RWPE2 (cell line): Measurements from ENCODE around the gene CDH4.
A peak's percentile ranks its signal among the peaks of the same experiment; 100 is the strongest.
"Not testable (repeated sequence)": the region's sequence is repeated elsewhere in the genome, so short reads cannot be mapped to it uniquely, and the experiment has no call there.

Source experiments
- ATAC-seq: fragments of 200-7000 bp; cut with Tn5 transposase; 3 replicates; pipeline ENCODE4 v1.9.1; 2021; ENCODE audit warnings: low read depth
- DNase-seq: peaks from one replicate; pipeline ENCODE4 v3.0.0-alpha.2; 2020; ENCODE audit warnings: low spot score
- H3K27ac ChIP-seq: fragments of 450-650 bp; 2 replicates; pipeline ENCODE4 v1.5.1; 2017; ENCODE audit warnings: mild to moderate bottlenecking; ENCODE audit not compliant: poor library complexity, severe bottlenecking
- H3K27me3 ChIP-seq: fragments of 250-450 bp; sonication (Bioruptor Pico); 2 replicates; pipeline ENCODE4 v1.5.1; 2021; ENCODE audit warnings: mild to moderate bottlenecking, moderate library complexity; ENCODE audit not compliant: insufficient read depth, poor library complexity, severe bottlenecking
- H3K36me3 ChIP-seq: fragments of 250-450 bp; sonication (Bioruptor Pico); 2 replicates; pipeline ENCODE4 v1.5.1; 2020; ENCODE audit warnings: low read depth, mild to moderate bottlenecking, moderate library complexity
- H3K4me1 ChIP-seq: fragments of 250-450 bp; sonication (Bioruptor Pico); 2 replicates; pipeline ENCODE4 v1.5.1; 2021; ENCODE audit warnings: mild to moderate bottlenecking, moderate library complexity; ENCODE audit not compliant: insufficient read depth, poor library complexity, severe bottlenecking
- H3K4me3 ChIP-seq: fragments of 250-450 bp; sonication (Bioruptor Pico); 2 replicates; pipeline ENCODE4 v1.5.1; 2021; ENCODE audit warnings: mild to moderate bottlenecking, moderate library complexity; ENCODE audit not compliant: severe bottlenecking
- H3K9me3 ChIP-seq: fragments of 250-450 bp; sonication (Bioruptor Pico); 2 replicates; pipeline ENCODE4 v1.5.1; 2021; ENCODE audit warnings: mild to moderate bottlenecking, moderate library complexity; ENCODE audit not compliant: severe bottlenecking
- TF ChIP-seq, protein P1 (sequence below): fragments of 450-650 bp; IDR thresholded peaks from one replicate; pipeline ENCODE4 v1.5.1; 2017; ENCODE audit warnings: mild to moderate bottlenecking, moderate library complexity; ENCODE audit not compliant: poor library complexity, severe bottlenecking

The CDH4 gene

DNA sequence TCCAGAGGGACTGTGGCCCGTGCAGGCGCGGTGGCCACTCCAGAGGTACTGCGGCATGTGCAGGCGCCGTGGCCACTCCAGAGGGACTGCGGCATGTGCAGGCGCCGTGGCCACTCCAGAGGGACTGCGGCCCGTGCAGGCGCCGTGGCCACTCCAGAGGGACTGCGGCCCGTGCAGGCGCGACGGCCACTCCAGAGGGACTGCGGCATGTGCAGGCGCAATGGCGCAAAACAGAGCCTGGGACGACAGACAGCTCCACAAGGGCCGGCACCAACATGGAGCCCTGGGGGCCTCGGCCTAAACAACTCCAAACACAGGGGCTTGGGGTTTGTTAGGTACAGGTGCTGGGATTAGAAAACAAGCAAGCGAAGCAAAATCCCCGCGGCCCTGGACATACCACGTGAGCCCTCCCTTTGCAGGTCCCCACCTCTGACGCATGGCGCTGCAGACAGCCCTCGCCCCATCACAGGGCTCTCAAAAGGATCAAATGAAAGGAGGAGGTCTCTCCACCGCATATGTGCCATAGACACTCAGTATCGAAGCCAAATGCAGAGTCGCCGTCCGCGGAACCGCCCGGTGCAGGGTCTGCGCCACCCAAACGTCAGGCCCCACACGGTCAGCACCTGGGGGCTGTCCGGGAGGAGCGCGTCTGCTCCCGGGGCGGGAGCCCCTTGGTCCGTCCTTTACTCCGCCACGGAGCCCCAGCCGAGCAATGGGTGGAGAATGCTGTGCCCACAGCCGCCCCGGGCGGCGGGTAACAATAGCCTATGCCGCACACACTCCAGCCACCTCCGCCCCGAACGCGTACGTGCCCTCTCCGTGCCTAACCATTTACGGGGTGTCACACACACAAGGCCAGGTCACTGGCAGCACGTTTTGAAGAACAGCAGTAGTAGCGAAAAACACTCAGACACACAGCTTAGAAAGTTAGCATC, 727.9 kb downstream of the CDH4 start:
- DNase-seq = peak; percentile 86
- Histone ChIP-seq H3K4me1 (no peaks in the 10 kb centered on the region), H3K27ac (no peak overlapping the region), H3K36me3 (peaks cover 5% of the 10 kb centered on the region), H3K9me3 (no peaks in the 10 kb centered on the region), H3K4me3 (no peak overlapping the region), H3K27me3 (no peaks in the 10 kb centered on the region)
- ATAC-seq = no peak
- TF ChIP-seq, protein P1, sequence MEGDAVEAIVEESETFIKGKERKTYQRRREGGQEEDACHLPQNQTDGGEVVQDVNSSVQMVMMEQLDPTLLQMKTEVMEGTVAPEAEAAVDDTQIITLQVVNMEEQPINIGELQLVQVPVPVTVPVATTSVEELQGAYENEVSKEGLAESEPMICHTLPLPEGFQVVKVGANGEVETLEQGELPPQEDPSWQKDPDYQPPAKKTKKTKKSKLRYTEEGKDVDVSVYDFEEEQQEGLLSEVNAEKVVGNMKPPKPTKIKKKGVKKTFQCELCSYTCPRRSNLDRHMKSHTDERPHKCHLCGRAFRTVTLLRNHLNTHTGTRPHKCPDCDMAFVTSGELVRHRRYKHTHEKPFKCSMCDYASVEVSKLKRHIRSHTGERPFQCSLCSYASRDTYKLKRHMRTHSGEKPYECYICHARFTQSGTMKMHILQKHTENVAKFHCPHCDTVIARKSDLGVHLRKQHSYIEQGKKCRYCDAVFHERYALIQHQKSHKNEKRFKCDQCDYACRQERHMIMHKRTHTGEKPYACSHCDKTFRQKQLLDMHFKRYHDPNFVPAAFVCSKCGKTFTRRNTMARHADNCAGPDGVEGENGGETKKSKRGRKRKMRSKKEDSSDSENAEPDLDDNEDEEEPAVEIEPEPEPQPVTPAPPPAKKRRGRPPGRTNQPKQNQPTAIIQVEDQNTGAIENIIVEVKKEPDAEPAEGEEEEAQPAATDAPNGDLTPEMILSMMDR = no peak

DNA sequence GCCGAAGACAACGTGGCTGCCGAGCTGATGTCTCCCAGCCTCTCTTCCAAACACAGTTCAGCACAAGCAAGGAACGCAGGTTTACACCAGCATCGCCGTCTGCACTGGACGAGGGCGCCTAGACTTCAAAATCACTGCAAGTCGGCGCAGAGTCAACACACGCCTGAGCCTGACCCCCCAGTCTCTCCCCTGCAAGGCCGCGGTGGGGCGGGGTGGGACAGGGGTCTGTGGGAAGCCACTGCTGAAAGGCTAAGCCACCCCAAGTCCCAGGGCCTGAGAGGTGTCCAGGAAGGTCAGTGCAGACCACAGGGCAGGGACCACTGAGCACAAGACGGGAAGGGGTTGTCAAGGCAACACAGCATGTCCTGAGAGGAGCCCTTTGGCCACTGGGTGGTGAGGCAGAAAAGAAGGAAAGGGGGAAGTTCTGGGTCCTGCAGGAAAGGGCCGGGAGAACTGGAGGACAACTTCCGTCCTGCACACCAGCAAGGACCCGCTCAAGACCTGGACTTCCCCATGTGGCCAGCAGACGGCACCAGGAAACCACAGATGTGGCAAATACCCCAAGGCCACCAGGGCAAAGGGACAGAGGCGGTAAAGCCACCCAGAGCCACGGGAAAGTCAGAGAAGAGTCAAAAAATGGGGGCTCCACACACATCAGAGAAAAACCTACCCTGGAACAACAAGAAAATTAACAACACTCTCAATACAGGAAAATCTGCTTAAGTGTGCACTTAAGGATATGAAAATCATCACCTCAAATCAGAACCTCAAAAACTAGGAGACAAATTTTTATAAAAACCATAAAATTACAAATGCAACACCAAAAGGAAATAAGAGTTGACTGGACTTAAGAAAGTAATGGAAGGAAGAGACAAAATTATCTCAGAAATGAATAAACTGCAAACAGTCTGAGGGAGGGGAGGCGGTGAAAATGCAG, 728.9 kb downstream of the CDH4 start:
- DNase-seq = peak; percentile 84
- Histone ChIP-seq H3K27ac (no peak overlapping the region), H3K4me1 (no peaks in the 10 kb centered on the region), H3K36me3 (peaks cover 9% of the 10 kb centered on the region), H3K27me3 (no peaks in the 10 kb centered on the region), H3K9me3 (no peaks in the 10 kb centered on the region), H3K4me3 (no peak overlapping the region)
- peak; percentile 37 for ATAC-seq
- TF ChIP-seq, protein P1 = peak; percentile 93

- H3K4me3 ChIP-seq, H3K27ac ChIP-seq, H3K36me3 ChIP-seq, H3K9me3 ChIP-seq, ATAC-seq, H3K4me1 ChIP-seq, DNase-seq, H3K27me3 ChIP-seq: not testable (repeated sequence)
Measured at GRCh38 chr20:61981691-61982090, 729.6 kb downstream of the CDH4 start.

DNA sequence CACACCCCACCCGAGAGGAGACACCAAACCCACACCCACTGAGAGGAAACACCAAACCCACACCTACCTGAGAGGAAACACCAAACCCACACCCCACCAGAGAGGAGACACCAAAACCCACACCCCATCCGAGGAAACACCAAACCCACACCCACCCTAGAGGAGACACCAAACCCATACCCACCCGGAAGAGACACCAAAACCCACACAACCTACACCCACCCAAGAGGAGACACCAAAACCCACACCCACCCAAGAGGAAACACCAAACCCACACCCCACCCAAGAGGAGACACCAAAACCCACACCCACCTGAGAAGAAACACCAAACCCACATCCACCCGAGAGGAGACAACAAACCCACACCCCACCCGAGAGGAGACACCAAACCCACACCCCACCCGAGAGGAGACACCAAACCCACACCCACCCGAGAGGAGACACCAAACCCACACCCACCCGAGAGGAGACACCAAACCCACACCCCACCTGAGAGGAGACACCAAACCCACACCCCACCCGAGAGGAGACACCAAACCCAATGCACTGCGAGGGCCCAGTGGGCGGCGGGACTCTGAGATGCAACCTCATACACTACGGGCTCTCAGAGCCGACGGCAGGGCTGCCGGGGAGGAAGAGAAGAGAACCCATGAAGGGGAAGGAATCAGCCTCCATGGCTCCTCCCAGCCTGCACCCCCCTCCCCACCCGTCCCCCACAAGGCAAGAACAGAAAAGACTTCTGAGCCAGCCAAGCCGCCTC, 730.3 kb downstream of the CDH4 start:
- TF ChIP-seq, protein P1 = no peak
- Histone ChIP-seq H3K36me3 (peaks cover 16% of the 10 kb centered on the region), H3K27me3 (no peaks in the 10 kb centered on the region), H3K9me3 (no peaks in the 10 kb centered on the region), H3K4me1 (no peaks in the 10 kb centered on the region), H3K4me3 (no peak overlapping the region), H3K27ac (no peak overlapping the region)
- DNase-seq (no peak), ATAC-seq (no peak; the same call in 2 of the 3 replicates)

DNA sequence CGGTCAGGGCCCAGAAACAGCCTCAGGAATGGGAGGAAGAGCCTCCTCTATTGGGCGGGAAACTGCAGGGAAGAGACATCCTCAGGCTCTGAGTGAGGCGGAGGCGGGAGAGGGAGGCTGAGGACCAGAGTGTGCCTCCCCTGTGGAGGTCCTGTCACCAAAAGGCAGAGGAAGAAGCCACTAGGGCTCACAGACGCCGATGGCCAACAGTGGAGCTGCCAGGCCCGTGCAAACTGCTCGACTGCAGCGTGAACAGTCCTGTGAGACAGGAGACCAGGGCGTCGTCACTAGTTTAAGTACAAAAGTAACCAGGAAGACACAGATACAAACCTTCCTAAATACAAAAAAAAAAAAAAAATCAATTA, 730.9 kb downstream of the CDH4 start:
- peaks cover 22% of the 10 kb centered on the region for H3K36me3 ChIP-seq
- peak; percentile 11; the same call in 2 of the 3 replicates for ATAC-seq

More for the DNA sequence above, 730.9 kb downstream of the CDH4 start:
- Histone ChIP-seq H3K4me1 (no peaks in the 10 kb centered on the region), H3K27ac (no peak overlapping the region), H3K27me3 (no peaks in the 10 kb centered on the region), H3K9me3 (no peaks in the 10 kb centered on the region), H3K4me3 (no peak overlapping the region)
- TF ChIP-seq, protein P1 = no peak
- no peak for DNase-seq
